KMS-11 (cell line): Measurements from ENCODE around the gene SDHAF3.

Experiments
- H2AFZ ChIP-seq: fragments of 200-600 bp; sonication (generic); 2 replicates; pipeline ENCODE4 v1.6.1; 2016; ENCODE audit warnings: antibody characterized with exemption, mixed run types, low read depth
- H3K27ac ChIP-seq: fragments of 200-600 bp; sonication (generic); 2 replicates; pipeline ENCODE4 v1.6.1; 2016; ENCODE audit warnings: mild to moderate bottlenecking, mixed run types
- H3K27me3 ChIP-seq: fragments of 200-600 bp; sonication (generic); 2 replicates; pipeline ENCODE4 v1.6.1; 2017; ENCODE audit warnings: mild to moderate bottlenecking, low read depth, mixed run types, moderate library complexity; ENCODE audit not compliant: insufficient read depth
- H3K36me3 ChIP-seq: fragments of 200-600 bp; sonication (generic); 2 replicates; pipeline ENCODE4 v1.6.1; 2017; ENCODE audit warnings: mild to moderate bottlenecking, mixed run types; ENCODE audit not compliant: insufficient read depth
- H3K4me1 ChIP-seq: fragments of 200-600 bp; sonication (generic); 2 replicates; pipeline ENCODE4 v1.6.1; 2016; ENCODE audit warnings: mild to moderate bottlenecking, low read depth, mixed run types; ENCODE audit not compliant: poor library complexity, severe bottlenecking
- H3K4me2 ChIP-seq: fragments of 200-600 bp; sonication (generic); 2 replicates; pipeline ENCODE4 v1.7.0; 2016; ENCODE audit warnings: mild to moderate bottlenecking, mixed run types
- H3K4me3 ChIP-seq: fragments of 200-600 bp; sonication (generic); IDR thresholded peaks from 2 replicates; pipeline ENCODE4 v1.6.1; 2017; ENCODE audit warnings: low read depth, low read length, mixed read lengths; ENCODE audit not compliant: insufficient read depth
- H3K79me2 ChIP-seq: fragments of 200-600 bp; sonication (generic); 2 replicates; pipeline ENCODE4 v1.6.1; 2016; ENCODE audit warnings: low read depth, mixed run types; ENCODE audit not compliant: insufficient read depth
- H3K9ac ChIP-seq: fragments of 200-600 bp; sonication (generic); 2 replicates; pipeline ENCODE4 v1.6.1; 2016; ENCODE audit warnings: mild to moderate bottlenecking, mixed run types
- H4K20me1 ChIP-seq: fragments of 200-600 bp; sonication (generic); 2 replicates; pipeline ENCODE4 v1.6.1; 2016; ENCODE audit warnings: mild to moderate bottlenecking, mixed run types; ENCODE audit not compliant: insufficient read depth
- TF ChIP-seq, protein P1 (sequence below): fragments of 200-600 bp; sonication (generic); conservative IDR thresholded peaks from 2 replicates; pipeline ENCODE4 v1.6.1; 2017; ENCODE audit warnings: low read depth, mild to moderate bottlenecking, antibody characterized with exemption, low read length, moderate library complexity, mixed read lengths

The SDHAF3 gene

DNA sequence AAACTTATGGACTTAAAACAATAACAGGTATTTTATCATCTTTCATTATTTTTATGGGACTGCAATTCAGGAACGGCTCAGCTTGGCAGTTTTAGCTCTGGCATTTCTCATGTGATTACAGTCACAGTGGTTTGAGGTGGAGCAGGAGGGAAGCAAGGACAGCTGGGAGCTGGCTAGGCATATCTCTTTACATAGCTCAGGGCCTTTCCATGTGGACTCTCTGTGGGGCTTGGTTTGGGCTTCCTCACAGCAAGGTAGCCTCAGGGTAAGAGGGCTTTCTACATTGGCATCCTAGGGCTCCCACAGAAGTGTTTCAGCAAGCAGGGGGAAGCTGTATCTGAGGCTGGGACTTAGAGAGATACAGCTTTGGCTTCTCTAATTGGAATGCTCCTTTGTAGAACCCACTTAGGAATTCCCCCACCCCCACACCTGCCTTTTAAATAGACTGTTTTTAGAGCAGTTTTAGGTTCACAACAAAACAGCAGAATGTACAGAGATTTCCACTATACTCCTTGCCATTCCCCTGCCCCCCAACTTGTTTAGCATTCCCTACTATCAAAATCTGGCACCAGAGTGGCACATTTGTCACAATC, 26.6 kb upstream of the SDHAF3 start:
- Histone ChIP-seq H3K9ac (no peak overlapping the region), H3K79me2 (no peaks in the 10 kb centered on the region), H3K4me3 (no peak overlapping the region), H4K20me1 (no peaks in the 10 kb centered on the region), H2AFZ (no peak overlapping the region), H3K4me2 (no peak overlapping the region), H3K4me1 (no peaks in the 10 kb centered on the region), H3K36me3 (no peaks in the 10 kb centered on the region), H3K27me3 (no peaks in the 10 kb centered on the region), H3K27ac (no peak overlapping the region)
- TF ChIP-seq, protein P1, sequence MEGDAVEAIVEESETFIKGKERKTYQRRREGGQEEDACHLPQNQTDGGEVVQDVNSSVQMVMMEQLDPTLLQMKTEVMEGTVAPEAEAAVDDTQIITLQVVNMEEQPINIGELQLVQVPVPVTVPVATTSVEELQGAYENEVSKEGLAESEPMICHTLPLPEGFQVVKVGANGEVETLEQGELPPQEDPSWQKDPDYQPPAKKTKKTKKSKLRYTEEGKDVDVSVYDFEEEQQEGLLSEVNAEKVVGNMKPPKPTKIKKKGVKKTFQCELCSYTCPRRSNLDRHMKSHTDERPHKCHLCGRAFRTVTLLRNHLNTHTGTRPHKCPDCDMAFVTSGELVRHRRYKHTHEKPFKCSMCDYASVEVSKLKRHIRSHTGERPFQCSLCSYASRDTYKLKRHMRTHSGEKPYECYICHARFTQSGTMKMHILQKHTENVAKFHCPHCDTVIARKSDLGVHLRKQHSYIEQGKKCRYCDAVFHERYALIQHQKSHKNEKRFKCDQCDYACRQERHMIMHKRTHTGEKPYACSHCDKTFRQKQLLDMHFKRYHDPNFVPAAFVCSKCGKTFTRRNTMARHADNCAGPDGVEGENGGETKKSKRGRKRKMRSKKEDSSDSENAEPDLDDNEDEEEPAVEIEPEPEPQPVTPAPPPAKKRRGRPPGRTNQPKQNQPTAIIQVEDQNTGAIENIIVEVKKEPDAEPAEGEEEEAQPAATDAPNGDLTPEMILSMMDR = no peak

DNA sequence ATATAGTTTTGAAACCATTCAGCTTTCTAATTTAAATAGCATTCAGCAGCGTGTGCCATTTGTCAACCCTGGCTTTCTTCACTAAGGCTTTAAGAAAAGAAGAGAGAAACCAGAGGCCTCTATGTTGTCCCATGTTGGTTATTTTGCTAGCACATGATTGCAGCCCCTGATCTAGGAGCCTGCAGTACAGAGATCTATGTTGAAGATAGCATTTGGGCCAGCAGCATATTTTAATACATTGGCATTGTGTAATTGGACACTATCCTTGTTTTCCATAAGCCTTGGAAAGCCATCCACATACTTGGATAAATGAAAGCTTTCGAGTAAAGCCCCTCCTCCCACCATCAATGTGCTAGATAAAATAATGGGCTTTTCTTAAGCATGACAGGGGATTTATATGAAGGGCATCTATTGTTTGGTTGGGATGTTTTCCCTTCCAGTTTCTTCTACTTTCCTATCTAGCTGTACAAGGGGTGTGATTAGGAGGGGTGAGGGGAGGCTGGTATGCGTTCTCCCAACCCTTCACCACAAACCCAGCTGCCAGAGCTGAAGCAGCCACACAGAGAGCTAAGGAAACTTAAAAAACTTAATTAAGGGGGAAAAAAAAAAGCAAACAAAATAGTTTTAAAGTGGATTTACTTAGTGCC, 23.1 kb upstream of the SDHAF3 start:
- no peak overlapping the region for H3K4me2 ChIP-seq
- H3K27ac ChIP-seq = no peak overlapping the region
- no peaks in the 10 kb centered on the region for H4K20me1 ChIP-seq
- H3K4me1 ChIP-seq = no peaks in the 10 kb centered on the region
- TF ChIP-seq, protein P1 = no peak
- no peak overlapping the region for H2AFZ ChIP-seq
- no peaks in the 10 kb centered on the region for H3K36me3 ChIP-seq
- H3K79me2 ChIP-seq = no peaks in the 10 kb centered on the region
- H3K4me3 ChIP-seq = no peak overlapping the region
- no peak overlapping the region for H3K9ac ChIP-seq
- no peaks in the 10 kb centered on the region for H3K27me3 ChIP-seq

DNA sequence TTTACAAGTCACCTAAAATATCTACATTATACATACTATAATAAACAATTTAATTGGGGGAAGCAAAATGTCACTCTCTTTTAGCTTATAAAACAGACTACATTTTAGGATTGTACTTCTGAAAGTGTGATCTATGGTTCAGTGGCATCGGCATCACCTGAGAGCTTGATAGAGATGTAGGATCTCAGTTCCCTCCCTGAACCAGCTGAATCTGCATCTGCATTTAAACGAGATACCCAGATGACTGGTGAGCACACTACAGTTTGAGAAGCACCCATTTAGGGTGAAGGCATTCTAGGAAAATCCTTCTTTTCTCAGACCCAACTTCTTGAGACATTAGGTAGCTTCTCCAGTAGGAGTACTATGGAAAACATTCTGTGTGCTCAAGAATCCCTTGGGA, 21.5 kb upstream of the SDHAF3 start:
- Histone ChIP-seq H3K36me3 (no peaks in the 10 kb centered on the region), H3K9ac (no peak overlapping the region), H3K79me2 (no peaks in the 10 kb centered on the region), H2AFZ (no peak overlapping the region), H4K20me1 (no peaks in the 10 kb centered on the region), H3K27ac (no peak overlapping the region), H3K4me2 (no peak overlapping the region), H3K27me3 (no peaks in the 10 kb centered on the region), H3K4me3 (no peak overlapping the region), H3K4me1 (no peaks in the 10 kb centered on the region)
- TF ChIP-seq, protein P1 = no peak

DNA sequence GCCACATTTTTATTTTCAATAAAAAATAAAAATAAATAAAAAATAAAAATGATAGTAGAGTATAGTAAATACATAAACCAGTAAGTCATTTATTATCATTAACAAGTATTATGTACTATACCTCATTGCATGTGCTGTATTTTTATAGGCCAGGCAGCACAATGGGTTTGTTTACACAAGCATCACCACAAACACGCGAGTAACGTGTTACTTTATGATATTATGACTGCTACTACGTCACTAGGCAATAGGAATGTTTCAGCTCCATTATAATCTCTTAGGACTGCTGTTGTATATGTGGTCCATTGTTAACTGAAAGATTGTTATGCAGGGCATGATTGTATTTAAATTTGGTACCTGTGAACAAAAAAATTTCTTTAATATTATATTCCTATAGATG, 20.8 kb upstream of the SDHAF3 start:
- no peak overlapping the region for H2AFZ ChIP-seq
- TF ChIP-seq, protein P1 = no peak

More for the DNA sequence above, 20.8 kb upstream of the SDHAF3 start:
- H4K20me1 ChIP-seq = no peaks in the 10 kb centered on the region
- H3K27me3 ChIP-seq = no peaks in the 10 kb centered on the region
- no peaks in the 10 kb centered on the region for H3K4me1 ChIP-seq
- H3K4me3 ChIP-seq = no peak overlapping the region
- H3K79me2 ChIP-seq = no peaks in the 10 kb centered on the region
- H3K27ac ChIP-seq = no peak overlapping the region
- H3K9ac ChIP-seq = no peak overlapping the region
- H3K4me2 ChIP-seq = no peak overlapping the region
- no peaks in the 10 kb centered on the region for H3K36me3 ChIP-seq
